ENCODE data around the gene HEATR5A. TPM values are rescaled to one million over a fixed set of nuclear protein-coding genes. Genes with fewer than 3 reads are reported as not detected.
"Not testable (repeated sequence)": the region's sequence is repeated elsewhere in the genome, so short reads cannot be mapped to it uniquely, and the experiment has no call there.

HEATR5A gene
- total and polyA plus RNA-seq, 2 donors (not counting 1 experiment from before 2014, with no cell fraction given) = 4.8 to 22.1 TPM

- WGBS (ENCODE audit: insufficient coverage) = 86% methylated on average over 1 of the region's 4 CpGs
- H3K4me3 Mint-ChIP-seq; H3K27me3 Mint-ChIP-seq; H3K4me3 ChIP-seq (ENCODE audit: control extremely low read depth in 1 of 5, extremely low read depth in 1 of 5, insufficient read depth in 1 of 5, low read depth in 2 of 5, low read length in 4 of 5); CTCF ChIA-PET; H3K4me1 ChIP-seq (ENCODE audit: control insufficient read depth in 2 of 2, insufficient read depth in 2 of 2, low read length in 2 of 2); H3K4me2 ChIP-seq (replicated peaks; ENCODE audit: low read depth, low read length, poor library complexity, severe bottlenecking); H4K20me1 ChIP-seq (ENCODE audit: control insufficient read depth, insufficient read depth, low read length, poor library complexity, severe bottlenecking); H3K27ac ChIP-seq (ENCODE audit: low read length in 2 of 2); DNase-seq; POLR2A ChIA-PET; H3K27ac Mint-ChIP-seq; H3K9me3 Mint-ChIP-seq (ENCODE audit: insufficient read depth); H3K79me2 ChIP-seq (ENCODE audit: control insufficient read depth, insufficient read depth, low read length); H3K36me3 ChIP-seq (replicated peaks in 1 of 2; ENCODE audit: control extremely low read depth in 1 of 2, control insufficient read depth in 1 of 2, extremely low read depth in 1 of 2, insufficient read depth in 2 of 2, low read length in 1 of 2); H3K27me3 ChIP-seq (replicated peaks in 1 of 4; ENCODE audit: control extremely low read depth in 1 of 4, control insufficient read depth in 3 of 4, insufficient read depth in 4 of 4, low read length in 3 of 4); H2AFZ ChIP-seq (ENCODE audit: insufficient read depth, low read depth, low read length, poor library complexity, severe bottlenecking); H3K9me3 ChIP-seq (ENCODE audit: control extremely low read depth in 1 of 3, control insufficient read depth in 2 of 3, insufficient read depth in 1 of 3, low read length in 2 of 3); H3K9ac ChIP-seq (ENCODE audit: low read length); intact Hi-C loops (cut with micrococcal nuclease); ATAC-seq (ENCODE audit: low read depth): not testable (repeated sequence)
- peaks cover 15% of the 10 kb centered on the region for H3K4me1 Mint-ChIP-seq
These were observed 161.3 kb downstream of the HEATR5A start for GRCh38 chr14:31259040-31259435.

- ChIA-PET CTCF (no interaction called here), POLR2A (no interaction called here)
- no peaks in the 10 kb centered on the region for H3K27me3 ChIP-seq (replicated peaks in 1 of 4; ENCODE audit: control extremely low read depth in 1 of 4, control insufficient read depth in 3 of 4, insufficient read depth in 4 of 4, low read length in 3 of 4)
- TF ChIP-seq CTCF (IDR thresholded peaks at IDR 0.05) (no peak), EZH2 (IDR thresholded peaks at IDR 0.05; ENCODE audit: borderline replicate concordance, insufficient read depth, low read depth, low read length, poor library complexity, severe bottlenecking) (no peak)
- no peaks in the 10 kb centered on the region for H3K4me1 ChIP-seq (ENCODE audit: control insufficient read depth in 2 of 2, insufficient read depth in 2 of 2, low read length in 2 of 2)
- Mint-ChIP-seq H3K27ac (no peak overlapping the region), H3K27me3 (no peaks in the 10 kb centered on the region), H3K9me3 (ENCODE audit: insufficient read depth) (no peaks in the 10 kb centered on the region), H3K4me1 (peaks cover 15% of the 10 kb centered on the region), H3K4me3 (no peak overlapping the region)
- no peaks in the 10 kb centered on the region for H3K79me2 ChIP-seq (ENCODE audit: control insufficient read depth, insufficient read depth, low read length)
- H3K9me3 ChIP-seq (ENCODE audit: control extremely low read depth in 1 of 3, control insufficient read depth in 2 of 3, insufficient read depth in 1 of 3, low read length in 2 of 3) = peaks cover 0 to 2% (median 0%) of the 10 kb centered on the region in 3 donors
- H2AFZ ChIP-seq (ENCODE audit: insufficient read depth, low read depth, low read length, poor library complexity, severe bottlenecking) = no peak overlapping the region
- H3K27ac ChIP-seq (ENCODE audit: low read length in 2 of 2) = no peak overlapping the region
- DNase-seq (no peak), ATAC-seq (ENCODE audit: low read depth) (no peak)
- H3K9ac ChIP-seq (ENCODE audit: low read length) = no peak overlapping the region
- no peak overlapping the region for H3K4me2 ChIP-seq (replicated peaks; ENCODE audit: low read depth, low read length, poor library complexity, severe bottlenecking)
- no peaks in the 10 kb centered on the region for H3K36me3 ChIP-seq (replicated peaks in 1 of 2; ENCODE audit: control extremely low read depth in 1 of 2, control insufficient read depth in 1 of 2, extremely low read depth in 1 of 2, insufficient read depth in 2 of 2, low read length in 1 of 2)
- WGBS (ENCODE audit: insufficient coverage) = 100% methylated on average over 1 of the region's 3 CpGs
- no peak overlapping the region for H3K4me3 ChIP-seq (ENCODE audit: control extremely low read depth in 1 of 5, extremely low read depth in 1 of 5, insufficient read depth in 1 of 5, low read depth in 2 of 5, low read length in 4 of 5)
- H4K20me1 ChIP-seq (ENCODE audit: control insufficient read depth, insufficient read depth, low read length, poor library complexity, severe bottlenecking) = no peaks in the 10 kb centered on the region
- intact Hi-C loops (cut with micrococcal nuclease) = no loop called here
These were observed 161.8 kb downstream of the HEATR5A start for GRCh38 chr14:31258427-31259039.

- H3K36me3 ChIP-seq (replicated peaks in 1 of 2; ENCODE audit: control extremely low read depth in 1 of 2, control insufficient read depth in 1 of 2, extremely low read depth in 1 of 2, insufficient read depth in 2 of 2, low read length in 1 of 2); intact Hi-C loops (cut with micrococcal nuclease); H3K4me1 ChIP-seq (ENCODE audit: control insufficient read depth in 2 of 2, insufficient read depth in 2 of 2, low read length in 2 of 2); H3K4me3 Mint-ChIP-seq; H3K27me3 Mint-ChIP-seq; DNase-seq; H3K79me2 ChIP-seq (ENCODE audit: control insufficient read depth, insufficient read depth, low read length); H3K4me2 ChIP-seq (replicated peaks; ENCODE audit: low read depth, low read length, poor library complexity, severe bottlenecking); CTCF ChIA-PET; H3K27me3 ChIP-seq (replicated peaks in 1 of 4; ENCODE audit: control extremely low read depth in 1 of 4, control insufficient read depth in 3 of 4, insufficient read depth in 4 of 4, low read length in 3 of 4); H2AFZ ChIP-seq (ENCODE audit: insufficient read depth, low read depth, low read length, poor library complexity, severe bottlenecking); H3K27ac Mint-ChIP-seq; H3K9me3 ChIP-seq (ENCODE audit: control extremely low read depth in 1 of 3, control insufficient read depth in 2 of 3, insufficient read depth in 1 of 3, low read length in 2 of 3); H3K27ac ChIP-seq (ENCODE audit: low read length in 2 of 2); POLR2A ChIA-PET; H3K9ac ChIP-seq (ENCODE audit: low read length); H4K20me1 ChIP-seq (ENCODE audit: control insufficient read depth, insufficient read depth, low read length, poor library complexity, severe bottlenecking); H3K4me3 ChIP-seq (ENCODE audit: control extremely low read depth in 1 of 5, extremely low read depth in 1 of 5, insufficient read depth in 1 of 5, low read depth in 2 of 5, low read length in 4 of 5); H3K9me3 Mint-ChIP-seq (ENCODE audit: insufficient read depth); ATAC-seq (ENCODE audit: low read depth): not testable (repeated sequence)
- peaks cover 15% of the 10 kb centered on the region for H3K4me1 Mint-ChIP-seq
- WGBS (ENCODE audit: insufficient coverage) = over 99% methylated on average over 8 of the region's 17 CpGs
These were observed 162.6 kb downstream of the HEATR5A start for GRCh38 chr14:31257554-31258426.
